Trophoblast cell (in vitro differentiated cells and primary cell): ENCODE results near the gene TACR2.

Source experiments
- DNase-seq, 2 donors: peaks; one replicate each; pipeline ENCODE4 v3.0.0-alpha.2; 2016
- H2AFZ ChIP-seq: 2 replicates; pipeline ENCODE4 v1.6.1; 2013; ENCODE audit warnings: low read length, moderate library complexity, mild to moderate bottlenecking; ENCODE audit not compliant: insufficient read depth, poor library complexity
- H2AK5ac ChIP-seq: 2 replicates; pipeline ENCODE4 v1.6.1; 2013; ENCODE audit warnings: mild to moderate bottlenecking, low read length
- H2BK120ac ChIP-seq: 2 replicates; pipeline ENCODE4 v1.6.1; 2013; ENCODE audit warnings: low read length, mild to moderate bottlenecking, moderate library complexity; ENCODE audit not compliant: insufficient read depth, poor library complexity
- H2BK12ac ChIP-seq: 2 replicates; pipeline ENCODE4 v1.6.1; 2013; ENCODE audit warnings: mild to moderate bottlenecking, low read length, moderate library complexity
- H2BK5ac ChIP-seq: 2 replicates; pipeline ENCODE4 v1.6.1; 2013; ENCODE audit warnings: low read length, low read depth, moderate library complexity, mild to moderate bottlenecking; ENCODE audit not compliant: poor library complexity
- H3K14ac ChIP-seq: 2 replicates; pipeline ENCODE4 v1.6.1; 2013; ENCODE audit warnings: mild to moderate bottlenecking, low read length
- H3K18ac ChIP-seq: 2 replicates; pipeline ENCODE4 v1.6.1; 2013; ENCODE audit warnings: mild to moderate bottlenecking, low read length
- H3K23ac ChIP-seq: 2 replicates; pipeline ENCODE4 v1.6.1; 2013; ENCODE audit warnings: low read length
- H3K27ac ChIP-seq: 2 replicates; pipeline ENCODE4 v1.5.1; 2013; ENCODE audit warnings: low read depth, mild to moderate bottlenecking, inconsistent platforms, low read length, moderate library complexity
- H3K27me3 ChIP-seq: 2 replicates; pipeline ENCODE4 v1.6.1; 2013; ENCODE audit warnings: inconsistent platforms, mild to moderate bottlenecking, low read length, moderate library complexity; ENCODE audit not compliant: insufficient read depth
- H3K36me3 ChIP-seq, 2 experiments: 1 replicate in 1 of 2; 2 replicates in 1 of 2; pipeline ENCODE4 v1.6.1; 2013; ENCODE audit warnings: low read length in 2 of 2, mild to moderate bottlenecking in 2 of 2, moderate library complexity in 1 of 2; ENCODE audit not compliant: insufficient read depth in 2 of 2, control insufficient read depth in 1 of 2
- H3K4ac ChIP-seq: 2 replicates; pipeline ENCODE4 v1.6.1; 2013; ENCODE audit warnings: low read depth, mild to moderate bottlenecking, low read length, moderate library complexity
- H3K4me1 ChIP-seq, 2 experiments: 1 replicate in 1 of 2; 2 replicates in 1 of 2; pipeline ENCODE4 v1.6.1; 2013; ENCODE audit warnings: low read length in 2 of 2, mild to moderate bottlenecking in 2 of 2, moderate library complexity in 1 of 2; ENCODE audit not compliant: insufficient read depth in 2 of 2, control insufficient read depth in 1 of 2
- H3K4me2 ChIP-seq: 2 replicates; pipeline ENCODE4 v1.6.1; 2013; ENCODE audit warnings: inconsistent platforms, mild to moderate bottlenecking, low read length, moderate library complexity
- H3K4me3 ChIP-seq: 2 replicates; pipeline ENCODE4 v1.5.1; 2013; ENCODE audit warnings: mild to moderate bottlenecking, low read depth, low read length, inconsistent platforms
- H3K79me1 ChIP-seq: one replicate; pipeline ENCODE4 v1.6.1; 2013; ENCODE audit warnings: low read length
- H3K79me2 ChIP-seq: 2 replicates; pipeline ENCODE4 v1.6.1; 2013; ENCODE audit warnings: low read length, mild to moderate bottlenecking; ENCODE audit not compliant: control insufficient read depth, insufficient read depth, poor library complexity
- H3K9ac ChIP-seq: 2 replicates; pipeline ENCODE4 v1.6.1; 2013; ENCODE audit warnings: mild to moderate bottlenecking, low read length
- H3K9me3 ChIP-seq: 2 replicates; pipeline ENCODE4 v1.6.1; 2013; ENCODE audit warnings: low read depth, mild to moderate bottlenecking, control low read depth, inconsistent platforms, low read length; ENCODE audit not compliant: insufficient read depth
- H4K12ac ChIP-seq: 2 replicates; pipeline ENCODE4 v1.6.1; 2013; ENCODE audit warnings: low read depth, mild to moderate bottlenecking, low read length, moderate library complexity
- H4K8ac ChIP-seq: 2 replicates; pipeline ENCODE4 v1.6.1; 2013; ENCODE audit warnings: low read depth, mild to moderate bottlenecking, low read length, moderate library complexity
- H4K91ac ChIP-seq: one replicate; pipeline ENCODE4 v1.6.1; 2013; ENCODE audit warnings: low read depth, mild to moderate bottlenecking, low read length, moderate library complexity
- WGBS: extraction: QIAGEN DNeasy Blood & Tissue Kit; methylation state at CpG from one replicate; pipeline ENCODE4 v1.1.7; 2013; ENCODE audit warnings: missing lambda C conversion rate; ENCODE audit not compliant: insufficient read length, insufficient coverage; ENCODE audit errors: extremely low coverage; 5-methylcytosine and 5-hydroxymethylcytosine counted together

Gene TACR2

GRCh38 chr10:69409968-69410367 is 6.8 kb downstream of the TACR2 start:
- Histone ChIP-seq H3K14ac (no peak overlapping the region), H3K27me3 (no peaks in the 10 kb centered on the region), H3K79me1 (peaks cover 11% of the 10 kb centered on the region), H3K27ac (no peak overlapping the region), H3K4me3 (no peak overlapping the region), H2AK5ac (peak overlapping the region; percentile 75), H2BK120ac (no peak overlapping the region), H2BK5ac (no peak overlapping the region), H3K4me2 (no peak overlapping the region), H3K36me3 (peaks cover 0 to 3% of the 10 kb centered on the region in 2 experiments), H3K9me3 (peaks cover 5% of the 10 kb centered on the region), H3K4me1 (peaks cover 14 to 22% of the 10 kb centered on the region in 2 experiments), H3K18ac (no peak overlapping the region), H2BK12ac (peak overlapping the region; percentile 42), H4K8ac (no peak overlapping the region), H3K23ac (no peak overlapping the region), H3K9ac (no peak overlapping the region), H4K12ac (no peak overlapping the region), H4K91ac (peak overlapping the region; percentile 58), H3K4ac (no peak overlapping the region), H2AFZ (no peak overlapping the region), H3K79me2 (no peaks in the 10 kb centered on the region)
- DNase-seq = peak in 1 of 2 donors; percentile 27
- no CpG with 5 or more reads among the region's 6 CpGs for WGBS

- Histone ChIP-seq H3K23ac (no peak overlapping the region), H4K12ac (peak overlapping the region; percentile 76), H3K9me3 (peaks cover 2% of the 10 kb centered on the region), H3K36me3 (peaks cover 0 to 5% of the 10 kb centered on the region in 2 experiments), H4K91ac (peak overlapping the region; percentile 63), H4K8ac (peak overlapping the region; percentile 69), H3K4me3 (no peak overlapping the region), H2BK120ac (peak overlapping the region; percentile 48), H3K18ac (no peak overlapping the region), H3K79me2 (no peaks in the 10 kb centered on the region), H3K79me1 (peaks cover 11% of the 10 kb centered on the region), H3K4ac (no peak overlapping the region), H2AFZ (peak overlapping the region; percentile 38), H3K4me2 (peak overlapping the region; percentile 50), H2BK5ac (no peak overlapping the region), H2AK5ac (no peak overlapping the region), H3K27me3 (no peaks in the 10 kb centered on the region), H3K9ac (no peak overlapping the region), H3K14ac (peak overlapping the region; percentile 25), H3K27ac (no peak overlapping the region), H3K4me1 (peaks cover 14 to 22% of the 10 kb centered on the region in 2 experiments), H2BK12ac (no peak overlapping the region)
- DNase-seq = no peak
- no CpG with 5 or more reads among the region's 7 CpGs for WGBS
These were observed 7.6 kb downstream of the TACR2 start for GRCh38 chr10:69409176-69409495.

- peak overlapping the region; percentile 38 for H2AFZ ChIP-seq
These were observed 8.2 kb downstream of the TACR2 start for GRCh38 chr10:69408318-69409175.

GRCh38 chr10:69407621-69408301 is 9.0 kb downstream of the TACR2 start:
- Histone ChIP-seq H2BK5ac (no peak overlapping the region), H4K12ac (no peak overlapping the region), H3K4ac (no peak overlapping the region), H3K9ac (no peak overlapping the region), H3K4me2 (no peak overlapping the region), H4K8ac (no peak overlapping the region), H2BK12ac (no peak overlapping the region), H3K36me3 (peaks cover 3 to 10% of the 10 kb centered on the region in 2 experiments), H3K4me3 (no peak overlapping the region), H3K27ac (no peak overlapping the region), H3K9me3 (no peaks in the 10 kb centered on the region), H3K79me2 (no peaks in the 10 kb centered on the region), H3K23ac (no peak overlapping the region), H3K18ac (no peak overlapping the region), H4K91ac (no peak overlapping the region), H3K27me3 (no peaks in the 10 kb centered on the region), H3K4me1 (peaks cover 14 to 22% of the 10 kb centered on the region in 2 experiments), H2AFZ (no peak overlapping the region), H3K14ac (no peak overlapping the region), H2AK5ac (no peak overlapping the region), H3K79me1 (peaks cover 11% of the 10 kb centered on the region), H2BK120ac (no peak overlapping the region)
- no CpG with 5 or more reads among the region's 14 CpGs for WGBS
- no peak for DNase-seq

More at GRCh38 chr10:69408318-69409175, 8.2 kb downstream of the TACR2 start:
- Histone ChIP-seq H3K4me1 (peaks cover 14 to 22% of the 10 kb centered on the region in 2 experiments), H3K4me3 (no peak overlapping the region), H3K18ac (peak overlapping the region; percentile 47), H2BK120ac (peak overlapping the region; percentile 48), H2AK5ac (no peak overlapping the region), H2BK12ac (no peak overlapping the region), H3K9ac (no peak overlapping the region), H3K4ac (no peak overlapping the region), H3K14ac (peak overlapping the region; percentile 25), H3K4me2 (peak overlapping the region; percentile 50), H3K23ac (no peak overlapping the region), H3K27ac (no peak overlapping the region), H4K8ac (peak overlapping the region; percentile 69), H4K91ac (peak overlapping the region; percentile 63), H4K12ac (peak overlapping the region; percentile 76), H3K79me1 (peaks cover 11% of the 10 kb centered on the region), H3K9me3 (no peaks in the 10 kb centered on the region), H3K27me3 (no peaks in the 10 kb centered on the region), H3K36me3 (peaks cover 0 to 5% of the 10 kb centered on the region in 2 experiments), H3K79me2 (no peaks in the 10 kb centered on the region), H2BK5ac (no peak overlapping the region)
- no CpG with 5 or more reads among the region's 64 CpGs for WGBS
- peak; percentile 85 to 97 for DNase-seq
